Right kidney (tissue), 1 donor: ENCODE results near the gene TMCC3.
A peak's percentile ranks its signal among the peaks of the same experiment; 100 is the strongest.

Experiments used
- DNase-seq: peaks from one replicate; pipeline ENCODE4 v3.0.0-alpha.2; 2016

Gene TMCC3

DNA sequence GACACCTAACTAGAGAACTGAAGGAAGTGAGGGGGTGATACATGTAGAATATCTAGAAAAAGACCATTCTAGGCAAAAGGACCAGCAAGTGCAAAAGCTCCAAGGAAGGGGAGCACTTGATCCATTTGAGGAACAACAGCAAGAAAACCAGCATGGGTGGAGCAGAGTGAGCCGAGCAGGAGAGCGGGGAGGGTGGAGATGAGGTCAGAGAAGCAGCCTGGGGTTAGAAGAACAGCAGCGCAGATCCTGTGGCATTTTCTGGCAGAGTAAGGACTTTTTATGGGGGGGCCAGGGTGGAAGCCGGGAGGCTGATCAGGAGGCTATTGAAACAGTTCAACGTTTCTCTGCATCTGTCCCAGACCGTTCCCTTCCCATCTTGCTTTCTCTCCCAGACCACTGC lies 24.5 kb upstream of the TMCC3 start:
- no peak for DNase-seq

DNA sequence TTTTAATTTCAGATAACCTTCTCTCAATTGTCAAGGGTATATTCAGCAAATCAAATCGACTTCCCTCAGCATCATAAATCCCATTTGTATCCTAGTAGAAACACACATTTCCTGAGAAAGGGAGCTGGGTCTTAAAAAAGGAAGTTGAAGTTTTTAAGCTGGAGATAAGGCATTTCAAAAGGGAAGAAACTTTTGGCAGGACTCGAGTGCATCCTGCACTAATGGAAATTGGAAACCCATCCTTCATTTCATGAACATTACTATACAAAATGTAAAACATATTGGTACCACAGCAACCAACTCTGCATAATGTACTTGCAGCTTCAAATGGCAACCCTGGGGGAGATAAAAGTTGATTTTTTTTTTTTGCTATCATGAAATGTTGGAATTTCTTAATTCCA lies 23.7 kb upstream of the TMCC3 start:
- no peak for DNase-seq

DNA sequence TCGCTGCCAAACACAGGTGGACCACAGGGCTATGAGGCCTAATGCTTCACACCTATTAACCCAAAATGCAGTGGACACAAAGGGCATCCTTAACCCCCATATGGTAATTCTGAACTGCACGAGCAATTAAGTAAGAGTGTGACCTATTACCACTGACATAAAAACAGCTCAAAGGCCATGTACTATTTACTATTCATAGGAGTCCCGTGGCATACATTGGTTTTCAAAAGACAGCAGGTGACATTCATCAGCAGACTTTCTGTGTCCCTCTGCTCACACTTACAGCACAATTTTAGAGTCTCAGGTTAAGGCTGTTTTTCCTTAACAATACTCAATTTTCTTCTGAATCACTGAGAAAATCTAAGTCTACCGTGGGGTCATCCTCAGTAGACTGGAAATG lies 23.1 kb upstream of the TMCC3 start:
- no peak for DNase-seq

DNA sequence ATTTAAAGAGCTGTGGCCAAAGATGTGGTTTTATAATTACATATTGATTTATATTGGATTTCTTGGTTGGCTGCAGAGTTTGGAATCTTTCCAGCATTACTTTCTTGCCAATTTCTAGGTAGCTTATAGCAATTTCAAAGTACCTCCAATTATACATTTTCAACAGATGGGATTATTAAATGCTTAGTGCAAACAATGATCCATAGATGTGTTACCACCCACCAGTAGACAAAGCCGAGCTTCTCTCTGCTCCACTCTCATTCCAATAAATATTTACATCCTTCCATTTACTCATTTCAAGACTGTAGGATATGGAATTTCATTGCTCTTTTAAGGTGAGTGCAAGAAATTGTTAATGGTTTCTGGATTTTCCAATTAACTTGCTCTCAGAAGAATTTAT lies 21.6 kb upstream of the TMCC3 start:
- no peak for DNase-seq

DNA sequence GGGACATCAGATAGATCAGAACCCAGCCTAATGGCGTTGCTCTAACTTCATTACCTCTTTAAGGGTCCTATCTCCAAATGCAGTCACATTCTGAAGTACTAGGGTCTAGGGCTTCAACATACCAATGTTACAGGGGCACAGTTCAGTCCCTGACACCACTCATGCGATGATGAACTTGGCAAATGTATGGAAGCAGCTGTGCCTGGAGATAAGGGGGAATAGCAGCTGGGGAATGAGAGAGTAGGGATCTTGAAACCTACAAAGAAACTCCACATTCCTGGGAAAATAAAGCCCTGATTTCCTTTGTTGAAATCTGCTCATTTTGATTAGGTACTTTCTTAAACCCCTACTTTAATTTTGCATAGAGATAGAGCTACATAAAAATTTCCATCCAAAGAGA lies 20.5 kb upstream of the TMCC3 start:
- DNase-seq = no peak

DNA sequence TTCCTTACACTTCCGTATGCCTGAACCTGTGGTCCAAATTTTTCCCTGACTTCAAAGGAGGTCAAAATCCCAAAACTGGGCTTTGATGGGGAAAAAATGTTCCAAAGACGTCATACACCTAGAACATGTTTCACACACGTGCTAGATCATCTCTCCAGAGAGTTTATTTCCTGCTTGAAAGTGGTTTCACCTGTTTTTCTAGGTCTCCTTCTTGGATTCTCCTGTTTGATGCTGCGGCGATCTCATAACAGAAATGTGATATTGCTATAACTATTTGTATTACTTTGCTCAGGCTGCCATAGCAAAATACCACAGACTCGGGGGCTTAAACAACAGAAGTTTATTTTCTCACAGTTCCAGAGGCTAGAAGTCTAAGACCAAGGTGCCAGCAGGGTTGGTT lies 19.7 kb upstream of the TMCC3 start:
- DNase-seq = no peak

DNA sequence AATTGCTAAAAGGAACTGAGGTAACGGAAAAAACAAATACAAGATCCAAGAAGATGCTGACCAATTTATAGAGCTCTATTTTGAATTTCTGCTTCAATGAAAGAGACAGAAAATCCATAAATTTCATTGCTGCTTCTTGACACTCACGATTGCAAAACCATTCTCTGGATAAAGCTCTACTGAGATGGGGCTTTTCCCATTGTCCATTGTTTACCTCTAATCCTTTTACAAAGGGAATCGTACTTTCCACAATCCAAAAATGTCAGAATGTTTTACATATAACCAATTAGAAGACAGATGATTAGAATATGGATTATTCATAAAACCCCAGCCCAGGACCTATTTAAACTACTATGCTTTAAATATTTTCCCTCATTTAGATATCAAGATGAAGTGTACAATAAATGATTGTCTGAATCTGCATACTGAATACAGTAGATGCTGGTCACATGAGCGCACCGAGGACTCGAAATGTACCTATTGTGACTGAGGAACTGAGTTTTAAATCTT lies 16.7 kb upstream of the TMCC3 start:
- no peak for DNase-seq

DNA sequence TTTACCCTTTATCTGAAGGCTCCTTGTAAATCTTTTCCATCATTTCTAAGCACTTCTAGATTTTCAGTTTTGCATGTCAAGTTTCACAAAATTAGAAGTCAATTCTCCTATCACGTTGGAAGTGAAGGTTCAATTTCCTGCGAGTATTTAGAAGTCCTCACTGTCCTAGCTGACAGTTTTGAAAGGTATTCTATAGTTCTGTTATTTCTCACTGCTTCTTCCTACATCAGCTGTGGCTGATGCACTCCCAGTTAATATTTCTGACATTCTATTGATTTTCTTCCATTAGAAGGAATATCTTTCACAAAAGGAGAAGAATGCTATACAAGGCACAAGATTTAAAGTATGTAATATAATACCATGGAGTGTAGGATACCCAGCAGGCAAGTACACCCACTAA lies 15.8 kb upstream of the TMCC3 start:
- no peak for DNase-seq

DNA sequence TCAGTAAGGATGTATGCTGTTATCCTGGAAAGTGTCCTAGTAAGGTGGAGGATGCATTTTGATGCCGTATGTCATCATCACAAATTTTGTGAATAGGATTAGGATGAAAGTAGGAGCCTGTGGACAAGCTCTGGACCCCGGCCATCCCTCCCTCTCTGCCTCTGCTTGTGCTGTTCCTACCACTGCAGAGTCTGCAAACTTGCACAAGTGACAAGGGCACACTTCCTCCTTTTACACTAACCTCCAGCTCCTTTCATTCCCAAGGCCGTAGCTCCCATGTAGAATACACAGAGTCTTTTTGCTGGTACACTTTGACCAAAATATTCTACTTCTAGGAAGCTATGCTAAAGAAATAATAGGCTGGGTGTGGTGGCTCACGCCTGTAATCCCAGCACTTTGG lies 13.3 kb upstream of the TMCC3 start:
- DNase-seq = no peak

DNA sequence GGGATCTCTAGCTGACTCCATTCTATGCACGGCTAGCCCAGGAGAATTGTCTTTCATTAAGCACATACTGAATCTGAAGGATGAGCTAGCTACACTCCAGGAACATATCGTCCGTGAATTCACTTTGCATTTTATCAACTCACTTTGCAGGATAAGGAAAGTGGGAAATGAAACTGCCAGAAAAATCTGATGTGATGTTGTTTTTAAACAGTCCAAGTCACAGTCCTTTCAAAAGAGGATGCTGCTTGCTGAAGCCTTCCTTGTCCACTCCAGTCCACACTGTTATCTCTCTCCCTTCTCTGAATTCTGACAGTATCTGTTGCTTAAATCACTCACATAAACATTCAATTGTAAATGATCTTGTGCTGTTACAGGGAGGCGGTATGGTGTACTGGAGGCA lies 12.7 kb upstream of the TMCC3 start:
- DNase-seq = no peak

DNA sequence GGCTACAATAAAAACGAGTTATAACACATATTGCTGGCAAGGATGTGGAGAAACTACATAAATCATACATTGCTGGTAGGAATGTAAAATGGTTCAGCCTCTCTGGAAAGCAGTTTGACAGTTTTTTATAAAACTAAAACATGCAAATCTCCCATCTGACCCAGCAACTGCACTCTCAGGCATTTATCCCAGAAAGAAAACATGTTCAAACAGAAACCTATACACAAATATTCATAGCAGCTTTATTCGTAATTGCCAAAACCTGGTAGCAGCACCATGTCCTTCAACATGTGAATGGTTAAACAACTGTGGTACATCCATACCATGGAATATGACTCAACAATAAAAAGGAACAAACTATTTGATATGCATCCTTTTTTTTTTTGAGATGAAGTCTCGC lies 10.1 kb upstream of the TMCC3 start:
- no peak for DNase-seq

DNA sequence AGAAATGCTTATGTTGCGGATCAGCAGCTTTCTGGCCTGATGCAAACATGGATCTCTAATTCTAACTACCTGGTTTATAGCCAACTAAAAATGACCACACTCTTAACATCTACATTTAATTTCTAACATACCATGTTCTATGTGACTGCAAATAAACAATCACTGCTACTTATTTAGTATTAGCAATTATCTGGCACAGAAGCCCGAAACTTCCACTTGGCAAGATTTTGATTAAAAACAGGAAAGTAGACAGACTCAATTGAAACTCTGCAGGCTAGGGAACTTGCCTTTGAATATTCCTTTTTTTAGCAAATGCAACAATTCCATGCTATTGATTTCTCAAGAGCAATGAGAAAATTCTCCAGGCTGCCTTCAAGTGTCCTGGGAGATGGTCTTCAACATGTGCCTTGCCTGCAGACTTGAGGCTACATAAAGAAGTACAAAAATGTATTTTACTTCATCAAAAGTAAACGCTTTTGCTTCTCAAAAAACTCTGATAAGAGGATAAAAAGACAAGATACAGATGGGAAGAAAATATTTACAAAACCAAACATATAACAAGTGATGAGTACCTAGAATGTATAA lies 9.1 kb upstream of the TMCC3 start:
- DNase-seq = no peak

DNA sequence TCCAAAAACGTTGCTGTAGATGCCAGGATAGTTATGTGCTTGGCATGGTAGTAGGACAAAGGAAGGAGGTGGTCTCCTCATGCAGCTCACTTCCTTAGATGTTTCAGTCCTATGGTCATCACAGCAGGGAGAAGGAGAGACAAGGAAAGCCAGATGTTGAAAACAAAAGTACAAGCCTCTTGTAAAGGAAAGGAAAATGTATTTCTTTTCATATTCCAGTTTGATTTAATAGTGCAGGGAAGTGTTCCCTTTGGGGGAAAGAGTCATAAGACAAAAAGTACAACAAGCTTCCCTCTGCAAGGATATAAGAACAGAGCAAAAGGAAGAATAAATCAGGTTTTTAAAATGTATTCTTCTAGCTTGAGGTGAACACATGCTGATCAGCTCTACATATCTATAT lies 8.6 kb upstream of the TMCC3 start:
- DNase-seq = no peak

DNA sequence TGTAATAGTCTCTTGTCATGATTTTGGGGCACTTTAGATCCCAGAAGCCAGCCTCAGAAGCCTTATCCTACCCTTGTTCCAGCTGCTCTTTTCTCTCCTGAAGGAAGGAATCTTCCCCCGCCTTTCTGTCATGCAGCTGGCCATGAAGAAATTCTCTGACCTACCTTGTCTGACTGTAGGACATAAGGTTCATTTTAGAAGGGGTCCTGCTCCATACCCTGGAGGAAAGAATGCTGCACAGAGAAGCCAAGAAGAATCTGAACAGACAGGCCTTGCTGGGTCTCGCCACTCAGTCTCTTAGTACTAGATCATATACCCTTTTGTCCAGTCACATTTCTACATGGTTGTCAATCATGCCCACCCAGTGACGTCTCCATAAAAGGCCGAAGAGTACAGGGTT lies 6.2 kb upstream of the TMCC3 start:
- no peak for DNase-seq

DNA sequence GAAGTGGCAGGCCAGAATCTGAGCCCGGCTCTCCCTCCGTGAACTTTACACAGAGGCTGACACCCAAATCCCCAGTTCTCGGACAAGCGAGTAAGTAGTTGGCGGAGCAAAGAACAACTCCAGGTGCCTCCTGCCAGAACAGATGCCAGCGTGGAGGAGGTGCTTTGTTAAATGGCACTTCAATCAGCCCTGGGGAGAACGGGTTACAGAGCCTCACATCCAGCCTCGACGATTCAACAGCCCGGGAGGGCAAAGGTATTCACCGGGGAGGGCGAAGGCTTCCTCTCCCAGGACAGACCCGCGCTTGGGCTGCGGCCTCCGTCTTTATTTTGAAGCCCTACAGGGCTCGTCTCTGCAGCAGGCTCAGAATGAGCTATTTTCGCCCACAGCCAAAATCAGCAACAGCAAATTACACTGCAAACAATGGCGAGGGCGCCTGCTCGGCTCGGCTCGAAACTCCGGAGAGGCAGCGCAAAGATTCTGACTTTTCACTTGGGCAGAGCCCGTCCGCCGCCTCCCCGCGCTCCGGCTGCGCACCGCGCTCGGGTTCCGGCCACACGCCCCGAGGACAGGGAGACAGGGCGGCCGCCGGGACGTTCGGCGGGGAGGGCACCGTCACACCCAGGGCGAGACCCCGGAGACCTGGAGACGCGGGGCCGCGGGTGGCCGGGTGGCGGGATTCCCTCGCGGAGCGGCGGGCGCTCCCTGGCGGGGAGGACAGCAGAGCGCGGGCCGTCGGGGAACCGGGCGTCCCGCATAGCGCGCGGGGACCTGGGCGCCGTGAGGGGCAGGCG lies 811 bp downstream of the TMCC3 start:
- peak; percentile 88 for DNase-seq

DNA sequence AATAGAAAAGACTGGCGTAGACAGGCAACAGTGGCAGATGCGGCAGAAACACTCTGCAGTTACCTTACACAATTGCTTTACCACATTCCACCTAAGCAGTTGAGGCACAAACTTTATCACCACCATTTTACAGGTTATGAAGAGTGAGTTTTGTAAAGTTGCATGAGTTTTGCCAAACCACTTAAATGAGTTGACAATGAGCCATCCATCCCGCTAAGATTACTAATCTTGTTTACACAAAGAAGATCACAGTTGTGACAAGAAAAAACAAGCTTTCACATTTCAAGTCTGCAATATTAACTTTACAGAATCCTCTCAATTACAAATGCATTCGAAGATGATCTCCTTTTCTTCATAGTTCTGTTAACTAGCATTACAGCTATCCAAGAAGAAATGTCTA lies 1.8 kb downstream of the TMCC3 start:
- no peak for DNase-seq

DNA sequence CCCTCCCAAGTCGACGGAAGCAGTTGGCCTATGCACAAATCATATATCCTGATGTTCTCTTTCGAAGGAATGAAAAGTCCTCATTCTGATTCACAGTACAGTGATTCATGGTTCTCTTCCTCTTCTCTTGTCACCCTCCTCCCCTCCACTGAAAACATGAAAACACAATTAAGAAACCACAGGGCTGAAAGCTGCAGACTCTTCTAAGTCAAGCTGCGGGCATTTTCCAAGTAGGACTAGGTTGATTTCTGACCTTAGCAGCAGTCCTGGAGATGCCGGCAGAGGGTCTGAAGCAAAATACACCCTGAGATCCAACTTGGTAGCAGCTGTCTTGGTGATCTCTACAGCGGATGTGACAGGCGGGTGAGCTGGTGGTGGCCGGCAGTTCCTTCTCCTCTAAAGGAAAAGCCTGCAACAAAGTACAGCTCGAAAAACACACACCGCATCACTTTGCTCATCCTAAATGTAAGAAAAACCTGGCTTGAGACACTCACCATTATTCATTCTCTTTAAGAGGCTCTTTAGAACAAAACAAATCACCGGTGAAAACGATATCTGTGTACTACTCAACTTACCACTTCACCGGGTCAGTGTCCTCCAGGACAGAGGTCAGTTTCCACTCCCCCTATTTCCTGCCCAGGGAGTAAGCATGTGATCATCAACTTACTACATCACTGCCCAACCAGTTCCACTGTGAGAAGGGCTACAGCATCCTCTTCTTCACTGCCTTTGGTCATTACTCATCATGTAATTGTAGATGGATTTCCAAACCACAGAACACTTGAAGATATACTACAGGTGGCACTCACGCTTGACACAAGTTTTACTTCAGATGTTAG lies 6.0 kb downstream of the TMCC3 start:
- peak; percentile 60 for DNase-seq

DNA sequence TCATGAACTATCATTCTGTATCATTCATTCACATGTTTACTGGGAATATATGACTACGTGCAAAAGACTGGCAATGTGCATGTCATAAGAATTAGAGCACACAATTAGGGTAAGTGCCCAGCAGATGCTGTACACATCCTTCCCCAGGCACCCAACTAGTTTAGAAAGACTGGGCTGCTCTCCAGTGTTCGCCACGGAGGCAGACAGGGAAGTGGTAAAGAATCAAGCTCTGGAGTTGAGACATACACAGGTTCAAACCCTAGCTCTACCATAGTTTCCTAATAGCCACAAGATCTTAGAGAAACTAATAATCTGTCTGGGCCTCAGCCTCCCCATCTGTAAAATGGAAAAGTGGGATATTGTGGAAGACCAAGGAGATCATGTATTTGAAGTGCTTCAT lies 6.8 kb downstream of the TMCC3 start:
- no peak for DNase-seq

DNA sequence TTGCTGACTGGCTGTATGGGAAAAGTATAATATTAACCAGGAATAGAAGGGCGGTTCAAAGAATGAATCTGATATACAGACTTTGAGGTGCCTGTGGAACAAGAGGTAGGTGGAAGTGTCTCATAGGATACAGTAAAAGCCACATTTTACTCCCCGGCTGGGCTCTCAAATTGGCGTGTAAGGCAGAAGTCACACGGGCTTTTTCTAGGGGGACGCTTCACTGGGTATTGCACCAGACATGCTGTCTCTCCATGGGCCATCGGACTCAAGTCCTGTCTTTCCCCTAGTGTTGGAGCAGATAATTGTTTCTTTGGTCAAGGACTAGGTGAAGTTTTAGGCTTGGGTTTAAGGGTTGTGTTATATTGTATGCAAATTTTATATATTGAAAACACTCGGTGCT lies 9.1 kb downstream of the TMCC3 start:
- no peak for DNase-seq

DNA sequence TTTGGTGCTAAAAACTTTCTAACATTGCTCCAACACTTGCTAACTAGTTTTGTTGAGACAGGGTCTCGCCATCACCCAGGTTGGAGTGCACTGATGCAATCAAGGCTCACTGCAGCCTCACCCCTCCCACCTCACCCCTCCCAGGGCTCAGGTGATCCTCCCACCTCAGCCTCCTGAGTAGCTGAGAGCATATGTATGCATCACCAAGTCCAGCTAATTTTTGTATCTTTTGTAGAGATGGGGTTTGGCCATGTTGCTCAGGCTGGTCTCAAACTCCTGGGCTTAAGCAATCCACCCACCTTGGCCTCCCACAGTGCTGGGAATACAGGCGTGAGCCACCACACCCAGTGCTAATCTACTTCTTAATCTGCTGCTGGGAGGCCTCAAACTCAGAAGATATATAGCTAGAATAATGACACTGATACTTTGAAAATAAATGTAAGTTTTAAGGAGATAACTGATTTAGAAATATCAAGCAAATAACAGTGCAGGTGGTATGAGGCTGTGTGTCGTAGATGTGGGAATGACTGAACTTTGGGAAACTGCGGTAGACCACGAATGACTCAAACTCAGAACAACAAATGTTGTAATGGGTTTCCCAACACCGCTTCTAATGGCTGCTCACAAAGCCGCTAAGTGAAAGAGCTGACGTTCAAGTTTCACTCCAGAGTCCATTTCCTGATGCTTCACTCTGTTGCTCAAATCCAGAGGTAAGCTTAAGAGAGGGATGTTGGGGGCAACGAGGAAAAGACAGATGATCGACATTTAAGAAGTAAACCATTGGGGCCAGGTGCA lies 10.0 kb downstream of the TMCC3 start:
- DNase-seq = no peak

DNA sequence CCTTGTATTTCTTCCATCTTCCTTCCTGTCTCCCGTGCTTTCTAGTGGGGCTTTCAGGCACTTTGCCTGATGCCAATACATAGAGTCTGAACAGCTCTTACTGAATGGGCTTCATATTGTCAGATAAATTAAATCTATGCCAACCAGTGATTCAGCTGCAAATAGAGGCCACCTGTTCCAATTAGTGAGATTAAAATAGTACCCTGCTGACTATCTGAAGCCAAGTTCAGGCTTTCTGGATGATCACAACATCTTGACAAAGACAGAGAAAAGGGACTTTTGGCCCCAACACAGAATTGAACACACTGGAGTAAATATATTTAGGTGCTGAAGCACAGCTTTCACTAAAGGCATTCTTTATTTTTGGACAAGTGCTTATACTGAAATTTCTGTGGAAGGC lies 11.8 kb downstream of the TMCC3 start:
- DNase-seq = no peak

DNA sequence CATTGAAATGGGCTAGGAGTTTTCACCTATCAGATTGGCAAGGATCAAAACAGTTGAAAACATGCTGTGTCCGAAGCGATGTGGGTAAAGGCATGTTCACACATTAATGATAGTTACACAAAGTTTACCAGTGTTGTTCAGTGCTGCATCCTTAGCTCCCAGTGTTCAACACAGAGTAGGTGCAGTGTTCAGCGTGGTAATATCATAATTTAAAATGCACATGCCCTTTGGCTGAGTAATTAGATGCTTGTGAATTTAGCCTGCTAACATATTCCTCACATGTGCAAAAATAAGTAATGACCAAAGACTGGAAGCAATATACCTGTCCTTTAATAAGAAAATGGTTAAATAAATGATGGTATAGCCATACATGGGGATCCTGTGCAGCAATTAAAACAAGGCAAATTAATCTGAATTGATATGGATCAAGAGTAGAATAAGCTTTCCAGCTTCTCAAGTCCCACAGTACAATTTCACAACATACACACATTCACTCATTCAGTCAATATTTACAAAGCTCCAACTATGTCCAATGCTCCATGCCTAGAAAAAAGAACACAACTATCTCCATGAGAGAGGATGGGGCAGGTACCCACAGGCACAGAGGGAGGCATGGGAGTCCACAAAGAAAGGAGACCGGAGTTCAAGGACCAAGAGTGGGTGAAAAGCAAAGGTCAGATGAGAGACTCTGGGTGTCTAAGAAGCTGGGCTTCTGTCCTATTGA lies 12.8 kb downstream of the TMCC3 start:
- DNase-seq = no peak
